SK-N-SH (cell line): ENCODE data around the gene FAM222B. TPM values are rescaled to one million over a fixed set of nuclear protein-coding genes. Genes with fewer than 3 reads are reported as not detected.

Source experiments
- CTCF ChIA-PET: fragments of 300-600, 350-600 bp; formaldehyde crosslinking; extraction: SDS; loops from one replicate; lab custom pipeline; 2021; lab: Yijun Ruan, JAX
- POLR2A ChIA-PET: fragments of 350-600 bp; sonication (Branson Sonifier 250); formaldehyde crosslinking; extraction: SDS; loops from one replicate; lab custom pipeline; 2020; ENCODE audit warnings: antibody characterized with exemption, inconsistent platforms; lab: Yijun Ruan, JAX
- DNase-seq: peaks from one replicate; pipeline ENCODE4 v3.0.0; 2012
- H2AFZ ChIP-seq: fragments of 200-600 bp; sonication (generic); 2 replicates; pipeline ENCODE4 v1.8.1; 2016; ENCODE audit warnings: antibody characterized with exemption, mild to moderate bottlenecking, low read depth
- H3F3A ChIP-seq: fragments of 200-600 bp; sonication (generic); replicated peaks from 2 replicates; pipeline ENCODE3; 2016; ENCODE audit warnings: antibody characterized with exemption, mild to moderate bottlenecking; ENCODE audit not compliant: insufficient read depth
- H3K27ac ChIP-seq, 2 experiments: fragments of 200-500 bp in 1 of 2; fragments of 200-600 bp in 1 of 2; sonication (Bioruptor generic) in 1 of 2; sonication (generic), shearing (Covaris generic) in 1 of 2; 2 replicates each; pipeline versions ENCODE4 v1.5.1 to v1.6.1; 2014 to 2016; ENCODE audit warnings: low read depth in 2 of 2, inconsistent platforms in 1 of 2, low read length in 1 of 2, mild to moderate bottlenecking in 1 of 2, mixed read lengths in 1 of 2
- H3K27me3 ChIP-seq: fragments of 200-600 bp; sonication (generic), shearing (Covaris generic); 2 replicates; pipeline ENCODE4 v1.6.1; 2016; ENCODE audit warnings: mixed run types; ENCODE audit not compliant: insufficient read depth
- H3K36me3 ChIP-seq, 2 experiments: fragments of 200-500 bp in 1 of 2; fragments of 200-600 bp in 1 of 2; sonication (Bioruptor generic) in 1 of 2; sonication (generic) in 1 of 2; replicated peaks in 1 of 2; 2 replicates each; pipeline versions ENCODE3 to v1.5.1; 2014 to 2016; ENCODE audit warnings: low read length in 1 of 2, mild to moderate bottlenecking in 1 of 2; ENCODE audit not compliant: insufficient read depth in 2 of 2, control insufficient read depth in 1 of 2
- H3K4me1 ChIP-seq, 2 experiments: fragments of 200-500 bp in 1 of 2; fragments of 200-600 bp in 1 of 2; sonication (Bioruptor generic) in 1 of 2; sonication (generic), shearing (Covaris generic) in 1 of 2; 2 replicates each; pipeline versions ENCODE4 v1.5.1 to v1.6.1; 2014 to 2016; ENCODE audit warnings: low read depth in 1 of 2, low read length in 1 of 2, mixed run types in 1 of 2; ENCODE audit not compliant: insufficient read depth in 2 of 2, control insufficient read depth in 1 of 2
- H3K4me2 ChIP-seq: fragments of 200-600 bp; sonication (generic), shearing (Covaris generic); 2 replicates; pipeline ENCODE4 v1.6.1; 2017; ENCODE audit warnings: mixed run types
- H3K4me3 ChIP-seq, 2 experiments: fragments of 200-500 bp in 1 of 2; fragments of 200-600 bp in 1 of 2; sonication (Bioruptor generic) in 1 of 2; sonication (generic), shearing (Covaris generic) in 1 of 2; 2 replicates each; pipeline versions ENCODE4 v1.5.1 to v1.8.1; 2014 to 2016; ENCODE audit warnings: low read depth in 2 of 2, inconsistent platforms in 1 of 2, low read length in 1 of 2, mild to moderate bottlenecking in 1 of 2, mixed read lengths in 1 of 2, moderate library complexity in 1 of 2
- H3K79me2 ChIP-seq: fragments of 200-600 bp; sonication (generic); 2 replicates; pipeline ENCODE4 v1.8.1; 2017; ENCODE audit warnings: mild to moderate bottlenecking; ENCODE audit not compliant: insufficient read depth
- H3K9ac ChIP-seq: fragments of 200-600 bp; sonication (generic); 2 replicates; pipeline ENCODE4 v1.6.1; 2017; ENCODE audit warnings: mixed run types
- H3K9me2 ChIP-seq: fragments of 200-600 bp; sonication (generic); 2 replicates; pipeline ENCODE4 v1.6.1; 2017; ENCODE audit warnings: mixed run types
- H3K9me3 ChIP-seq: fragments of 200-600 bp; sonication (generic); 2 replicates; pipeline ENCODE4 v1.6.1; 2017; ENCODE audit warnings: mixed run types, mild to moderate bottlenecking, moderate library complexity
- H4K20me1 ChIP-seq: fragments of 200-600 bp; sonication (generic); 2 replicates; pipeline ENCODE4 v1.6.1; 2017; ENCODE audit warnings: mild to moderate bottlenecking, mixed run types; ENCODE audit not compliant: insufficient read depth
- CHD2 ChIP-seq: fragments of 150-350 bp; IDR thresholded peaks from 2 replicates; pipeline ENCODE4 v1.6.1; 2018; ENCODE audit warnings: low read length; ENCODE audit not compliant: partially characterized antibody
- ELF1 ChIP-seq: IDR thresholded peaks from 2 replicates; pipeline ENCODE4 v1.4.0; 2012
- EP300 ChIP-seq, 2 experiments: IDR thresholded peaks; 2 replicates each; pipeline versions ENCODE4 v1.4.0 to v1.6.1; 2012; ENCODE audit warnings: borderline replicate concordance in 1 of 2, low read depth in 1 of 2, low read length in 1 of 2
- FOSL2 ChIP-seq: IDR thresholded peaks from 2 replicates; pipeline ENCODE4 v1.4.0; 2012; ENCODE audit warnings: low read depth, mild to moderate bottlenecking, moderate library complexity, borderline replicate concordance
- GABPA ChIP-seq: IDR thresholded peaks from 2 replicates; pipeline ENCODE4 v1.4.0; 2012; ENCODE audit warnings: low read depth, mild to moderate bottlenecking
- JUND ChIP-seq: IDR thresholded peaks from 2 replicates; pipeline ENCODE4 v1.4.0; 2012
- MEF2A ChIP-seq: IDR thresholded peaks from 2 replicates; pipeline ENCODE4 v1.4.0; 2012; ENCODE audit warnings: low read depth, borderline replicate concordance
- MXI1 ChIP-seq: IDR thresholded peaks from 2 replicates; pipeline ENCODE4 v1.6.1; 2012; ENCODE audit warnings: mild to moderate bottlenecking, low read depth, low read length, improper control_type of control experiment
- NFIC ChIP-seq: IDR thresholded peaks from 2 replicates; pipeline ENCODE4 v1.4.0; 2012; ENCODE audit warnings: borderline replicate concordance
- NRF1 ChIP-seq: IDR thresholded peaks from 2 replicates; pipeline ENCODE4 v1.6.1; 2012; ENCODE audit warnings: low read depth, mild to moderate bottlenecking, low read length
- RAD21 ChIP-seq: IDR thresholded peaks from 2 replicates; pipeline ENCODE4 v1.6.1; 2012; ENCODE audit warnings: mild to moderate bottlenecking, low read length
- RCOR1 ChIP-seq: fragments of 150-350 bp; IDR thresholded peaks from 2 replicates; pipeline ENCODE4 v1.6.1; 2017; ENCODE audit warnings: antibody characterized with exemption, low read length
- RFX5 ChIP-seq: IDR thresholded peaks from 2 replicates; pipeline ENCODE4 v1.6.1; 2012; ENCODE audit warnings: mild to moderate bottlenecking, improper control_type of control experiment, low read length
- RXRA ChIP-seq: IDR thresholded peaks from 2 replicates; pipeline ENCODE4 v1.4.0; 2012; ENCODE audit warnings: low read depth, mild to moderate bottlenecking, borderline replicate concordance
- SMC3 ChIP-seq: IDR thresholded peaks from 2 replicates; pipeline ENCODE4 v1.6.1; 2012; ENCODE audit warnings: low read depth, low read length, improper control_type of control experiment
- TCF12 ChIP-seq: IDR thresholded peaks from 2 replicates; pipeline ENCODE4 v1.4.0; 2012
- TEAD4 ChIP-seq: IDR thresholded peaks from 2 replicates; pipeline ENCODE4 v1.4.0; 2012; ENCODE audit warnings: mild to moderate bottlenecking, borderline replicate concordance; ENCODE audit not compliant: insufficient read depth
- WGBS: methylation state at CpG from one replicate; pipeline ENCODE4 v1.1.6; 2017; ENCODE audit warnings: low lambda C conversion rate; 5-methylcytosine and 5-hydroxymethylcytosine counted together
- polyA plus RNA-seq, 3 experiments: library from polyadenylated mRNA; depleted of rRNA; stranded (reverse); fragments of >200 nt; gene quantifications; 2 replicates each; pipeline ENCODE4 v1.2.3, GENCODE V29; 2012
- TF ChIP-seq, protein P1 (sequence below): IDR thresholded peaks from 2 replicates; pipeline ENCODE4 v1.4.0; 2012; ENCODE audit warnings: low read depth, borderline replicate concordance
- TF ChIP-seq, protein P2 (sequence below): fragments of 150-350 bp; IDR thresholded peaks from 2 replicates; pipeline ENCODE4 v1.6.1; 2017; ENCODE audit warnings: antibody characterized with exemption, low read length, low read depth, borderline replicate concordance

Gene FAM222B
- polyA plus RNA-seq, 1 of the 3 experiments (the other 2 are of a cell fraction), result 9.0 TPM

DNA sequence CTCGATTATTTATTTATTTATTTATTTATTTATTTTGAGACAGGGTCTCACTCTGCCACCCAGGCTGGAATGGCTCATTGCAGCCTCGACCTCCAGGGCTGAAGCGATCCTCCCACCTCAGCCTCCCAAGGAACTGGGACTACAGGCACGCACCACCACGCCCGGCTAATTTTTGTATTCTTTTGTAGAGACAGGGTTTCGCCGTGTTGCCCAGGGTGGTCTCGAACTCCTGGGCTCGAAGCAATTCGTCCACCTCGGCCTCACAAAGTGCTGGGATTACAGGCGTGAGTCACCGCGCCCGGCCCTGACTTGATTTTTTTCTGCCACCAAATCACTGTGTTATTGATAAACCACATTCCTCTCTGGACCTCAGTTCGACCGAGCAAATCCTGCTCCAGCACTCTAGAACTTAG is 123.6 kb downstream of the FAM222B start (continued):
- TF ChIP-seq FOSL2 (no peak), ELF1 (no peak), GABPA (no peak), RAD21 (no peak)

DNA sequence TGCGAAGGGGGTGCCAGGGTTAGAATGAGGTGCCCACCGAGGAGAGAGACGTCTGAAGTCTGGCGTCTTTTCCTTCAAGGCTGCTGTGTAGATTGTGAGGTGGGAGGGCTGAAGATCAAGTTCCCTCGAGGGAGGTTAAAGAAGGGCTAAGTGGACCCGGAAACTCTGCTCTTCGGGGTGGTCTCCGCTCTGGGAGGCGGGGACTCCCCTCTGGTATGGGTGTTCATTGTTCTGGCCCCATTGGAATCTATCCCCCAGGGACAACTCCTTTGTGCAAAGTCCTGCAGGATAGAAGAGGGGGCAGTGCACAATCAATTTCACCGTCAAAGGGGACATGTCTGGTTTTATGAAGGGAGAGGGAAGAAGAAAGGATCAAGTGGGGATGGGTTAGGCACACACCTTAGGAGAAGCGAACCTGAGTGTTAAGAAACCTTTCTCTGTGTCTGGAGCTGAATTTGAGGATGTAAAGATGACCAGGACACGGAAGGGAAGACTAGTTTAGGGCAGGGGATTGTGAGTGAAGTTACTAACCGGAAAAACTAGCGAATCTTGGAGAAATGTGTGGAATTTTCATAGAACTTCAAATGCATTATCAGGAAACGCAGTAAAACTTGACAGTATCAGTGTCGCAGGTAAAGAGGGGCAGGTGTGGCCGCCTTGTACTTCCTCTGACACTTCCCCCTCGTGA is 124.1 kb downstream of the FAM222B start:
- POLR2A ChIA-PET, result interaction anchor here (1.8 to 3.8 kb wide), 3 partner anchors 8 to 27 kb away, joined by 11 to 46 read pairs (median 45); partner anchors contain the start of genes NEK8, PROCA1 and TRAF4
- Histone ChIP-seq H2AFZ (no peak overlapping the region), H4K20me1 (peaks cover 28% of the 10 kb centered on the region), H3K9ac (no peak overlapping the region), H3K27ac (peak overlapping the region; percentile 8 to 86; a peak in 3 of 4 replicates), H3K36me3 (peaks cover 24 to 33% of the 10 kb centered on the region in 2 experiments), H3K27me3 (no peaks in the 10 kb centered on the region), H3K9me2 (no peaks in the 10 kb centered on the region)
- no peak for DNase-seq
- TF ChIP-seq SMC3, result no peak
- TF ChIP-seq RCOR1, result no peak
- TF ChIP-seq, protein P1, sequence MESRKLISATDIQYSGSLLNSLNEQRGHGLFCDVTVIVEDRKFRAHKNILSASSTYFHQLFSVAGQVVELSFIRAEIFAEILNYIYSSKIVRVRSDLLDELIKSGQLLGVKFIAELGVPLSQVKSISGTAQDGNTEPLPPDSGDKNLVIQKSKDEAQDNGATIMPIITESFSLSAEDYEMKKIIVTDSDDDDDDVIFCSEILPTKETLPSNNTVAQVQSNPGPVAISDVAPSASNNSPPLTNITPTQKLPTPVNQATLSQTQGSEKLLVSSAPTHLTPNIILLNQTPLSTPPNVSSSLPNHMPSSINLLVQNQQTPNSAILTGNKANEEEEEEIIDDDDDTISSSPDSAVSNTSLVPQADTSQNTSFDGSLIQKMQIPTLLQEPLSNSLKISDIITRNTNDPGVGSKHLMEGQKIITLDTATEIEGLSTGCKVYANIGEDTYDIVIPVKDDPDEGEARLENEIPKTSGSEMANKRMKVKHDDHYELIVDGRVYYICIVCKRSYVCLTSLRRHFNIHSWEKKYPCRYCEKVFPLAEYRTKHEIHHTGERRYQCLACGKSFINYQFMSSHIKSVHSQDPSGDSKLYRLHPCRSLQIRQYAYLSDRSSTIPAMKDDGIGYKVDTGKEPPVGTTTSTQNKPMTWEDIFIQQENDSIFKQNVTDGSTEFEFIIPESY, result no peak
- no peak for TF ChIP-seq EP300 (IDR thresholded peaks at IDR 0.05; ENCODE audit: borderline replicate concordance in 1 of 2, low read depth in 1 of 2, low read length in 1 of 2)
- TF ChIP-seq RXRA, result no peak
- TF ChIP-seq, all 33 proteins: peak for 0
- H3K4me1 ChIP-seq, result peaks cover 7 to 13% of the 10 kb centered on the region in 2 experiments; a peak in 3 of 4 replicates
- H3K4me2 ChIP-seq, result no peak overlapping the region
- H3K4me3 ChIP-seq, result no peak overlapping the region
- peaks cover 36% of the 10 kb centered on the region for H3K79me2 ChIP-seq
- CTCF ChIA-PET, result interaction anchor here (1.7 to 11.1 kb wide), 2 partner anchors 9 to 30 kb away, joined by 4 to 612 read pairs; partner anchors contain the start of gene TRAF4
- H3K9me3 ChIP-seq, result no peaks in the 10 kb centered on the region
- H3F3A ChIP-seq, result peaks cover 40% of the 10 kb centered on the region
- 79% methylated on average over 18 of the region's 18 CpGs for WGBS

DNA sequence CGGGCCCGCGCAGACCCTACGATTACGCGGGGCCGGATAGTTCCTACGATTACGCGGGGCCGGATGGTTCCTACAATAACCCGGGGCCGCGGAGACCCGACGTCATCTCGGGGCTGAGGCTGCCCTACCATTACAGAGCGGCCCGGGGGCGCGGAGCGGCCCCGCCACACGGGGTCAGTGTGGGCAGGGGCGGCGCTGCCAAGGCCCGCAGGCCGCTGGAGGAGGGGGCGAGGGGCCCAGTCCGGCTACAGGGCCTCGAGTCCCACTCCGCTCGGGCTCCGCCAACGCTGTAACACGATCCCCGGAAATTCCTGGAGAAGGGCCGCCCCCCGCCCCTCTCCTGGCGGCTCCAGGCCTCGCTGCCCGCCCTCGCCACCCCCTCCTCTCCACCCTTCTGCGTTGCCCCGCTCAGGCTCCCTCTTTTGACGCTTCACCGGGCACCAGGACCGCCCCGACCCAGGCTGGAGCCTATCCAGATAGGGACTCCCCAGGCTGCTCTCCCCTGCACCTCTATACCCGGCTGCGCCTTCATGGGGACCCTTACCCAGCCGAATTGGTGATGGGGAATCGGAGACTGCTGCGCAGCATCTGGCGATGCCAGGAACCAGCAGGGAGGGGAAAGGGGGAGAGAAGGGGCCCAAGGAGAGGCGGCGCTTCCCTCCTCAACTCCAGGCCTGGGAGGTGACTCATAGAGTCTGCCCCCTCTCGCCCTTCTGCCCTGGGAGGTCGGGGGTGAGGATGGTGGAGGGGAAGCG is 124.8 kb downstream of the FAM222B start, which contains the start of gene RAB34:
Gene RAB34, minus strand, starts transcription at position 291 of the 755 bp plus-strand sequence. CDS start 602 bp downstream, outside the sequence.
- H3K9me2 ChIP-seq, result no peaks in the 10 kb centered on the region
- 76% methylated on average over 40 of the region's 60 CpGs for WGBS
- H3K27me3 ChIP-seq, result no peaks in the 10 kb centered on the region
- TF ChIP-seq, protein P2, sequence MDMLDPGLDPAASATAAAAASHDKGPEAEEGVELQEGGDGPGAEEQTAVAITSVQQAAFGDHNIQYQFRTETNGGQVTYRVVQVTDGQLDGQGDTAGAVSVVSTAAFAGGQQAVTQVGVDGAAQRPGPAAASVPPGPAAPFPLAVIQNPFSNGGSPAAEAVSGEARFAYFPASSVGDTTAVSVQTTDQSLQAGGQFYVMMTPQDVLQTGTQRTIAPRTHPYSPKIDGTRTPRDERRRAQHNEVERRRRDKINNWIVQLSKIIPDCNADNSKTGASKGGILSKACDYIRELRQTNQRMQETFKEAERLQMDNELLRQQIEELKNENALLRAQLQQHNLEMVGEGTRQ, result no peak
- TF ChIP-seq RFX5, result no peak
- no peak for TF ChIP-seq TCF12
- TF ChIP-seq RCOR1, result no peak
- TF ChIP-seq CHD2, result no peak
- TF ChIP-seq MXI1, result no peak
- no peak for TF ChIP-seq NFIC
- no peak for TF ChIP-seq JUND
- TF ChIP-seq NRF1, result no peak
- TF ChIP-seq TEAD4, result no peak
- no peak for TF ChIP-seq MEF2A
- DNase-seq, result no peak
- H3K9me3 ChIP-seq, result no peaks in the 10 kb centered on the region
- H3K79me2 ChIP-seq, result peaks cover 31% of the 10 kb centered on the region
- ChIA-PET POLR2A (no interaction called here), CTCF (interaction anchor here (1.7 kb wide), 1 partner anchor 10 kb away, joined by 4 read pairs; no protein-coding TSS in a partner anchor)
- H2AFZ ChIP-seq, result no peak within 1 kb of the TSS
- H3K9ac ChIP-seq, result no peak within 1 kb of the TSS
- no peak within 1 kb of the TSS for H3K4me2 ChIP-seq
- peaks cover 21% of the 10 kb centered on the region for H4K20me1 ChIP-seq
- peaks cover 7 to 11% of the 10 kb centered on the region in 2 experiments; a peak in 3 of 4 replicates for H3K4me1 ChIP-seq
- H3F3A ChIP-seq, result peaks cover 36% of the 10 kb centered on the region
- H3K36me3 ChIP-seq, result peaks cover 17 to 26% of the 10 kb centered on the region in 2 experiments
- H3K27ac ChIP-seq, result peak within 1 kb of the TSS; percentile 8 to 86; a peak in 2 of 4 replicates
- H3K4me3 ChIP-seq, result no peak within 1 kb of the TSS
